K562 treated with DMSO at 1 percent for 4 hours (cell line): Measurements from ENCODE around the gene TGFA. TPM values are rescaled to one million over a fixed set of nuclear protein-coding genes. Genes with fewer than 3 reads are reported as not detected.

Experiments
- total RNA-seq: library from RNA; unstranded; fragments of 300-600 nt; gene quantifications from 2 replicates; pipeline ENCODE4 v1.2.3, GENCODE V29; 2022; ENCODE audit not compliant: insufficient read depth

The TGFA gene
- not detected in 2 replicates for total RNA-seq

GRCh38 chr2:70553584-70554337, at the start of gene TGFA:
Gene TGFA (minus strand): TSS chr2:70553826. CDS start chr2:70553767, 59 bp downstream.

Other genes starting within 250 kb of the TGFA start
- 19.9 and 20.5 TPM in 2 replicates for gene ADD2, start 214.4 kb upstream of the TGFA start, total RNA-seq
- not detected in 2 replicates for gene FIGLA, start 236.8 kb upstream of the TGFA start, total RNA-seq